GM19324 (cell line): ENCODE results near the gene AHRR.
"Not testable (repeated sequence)": the region's sequence is repeated elsewhere in the genome, so short reads cannot be mapped to it uniquely, and the experiment has no call there.

Source experiments
- ATAC-seq: cut with Tn5 transposase; IDR thresholded peaks from one replicate; pipeline ENCODE4 v1.9.1; 2021; ENCODE audit warnings: mild to moderate bottlenecking, moderate library complexity; ENCODE audit not compliant: unreplicated experiment, low FRiP score

The AHRR gene

GRCh38 chr5:305050-305449 lies 16.5 kb upstream of the AHRR start:
- ATAC-seq = no peak

DNA sequence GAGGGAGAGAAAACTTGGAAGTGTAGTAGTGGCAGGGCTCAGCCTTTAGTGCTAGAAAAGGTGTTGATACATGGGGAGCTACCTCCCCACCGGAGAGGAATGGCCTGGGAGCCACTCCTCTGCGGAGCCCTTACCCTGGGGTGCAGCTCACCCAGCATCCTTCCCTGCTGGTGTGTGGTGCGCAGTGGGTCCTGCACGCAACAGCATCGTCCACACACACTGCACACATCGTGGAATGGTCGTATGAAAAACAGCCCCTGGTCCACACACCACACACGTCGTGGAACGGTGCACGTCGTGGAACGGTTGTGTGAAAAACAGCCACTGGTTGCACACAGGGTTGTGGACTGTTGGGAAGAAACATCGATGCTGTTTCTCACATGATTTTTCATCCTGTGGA lies 16.1 kb upstream of the AHRR start:
- no peak for ATAC-seq

DNA sequence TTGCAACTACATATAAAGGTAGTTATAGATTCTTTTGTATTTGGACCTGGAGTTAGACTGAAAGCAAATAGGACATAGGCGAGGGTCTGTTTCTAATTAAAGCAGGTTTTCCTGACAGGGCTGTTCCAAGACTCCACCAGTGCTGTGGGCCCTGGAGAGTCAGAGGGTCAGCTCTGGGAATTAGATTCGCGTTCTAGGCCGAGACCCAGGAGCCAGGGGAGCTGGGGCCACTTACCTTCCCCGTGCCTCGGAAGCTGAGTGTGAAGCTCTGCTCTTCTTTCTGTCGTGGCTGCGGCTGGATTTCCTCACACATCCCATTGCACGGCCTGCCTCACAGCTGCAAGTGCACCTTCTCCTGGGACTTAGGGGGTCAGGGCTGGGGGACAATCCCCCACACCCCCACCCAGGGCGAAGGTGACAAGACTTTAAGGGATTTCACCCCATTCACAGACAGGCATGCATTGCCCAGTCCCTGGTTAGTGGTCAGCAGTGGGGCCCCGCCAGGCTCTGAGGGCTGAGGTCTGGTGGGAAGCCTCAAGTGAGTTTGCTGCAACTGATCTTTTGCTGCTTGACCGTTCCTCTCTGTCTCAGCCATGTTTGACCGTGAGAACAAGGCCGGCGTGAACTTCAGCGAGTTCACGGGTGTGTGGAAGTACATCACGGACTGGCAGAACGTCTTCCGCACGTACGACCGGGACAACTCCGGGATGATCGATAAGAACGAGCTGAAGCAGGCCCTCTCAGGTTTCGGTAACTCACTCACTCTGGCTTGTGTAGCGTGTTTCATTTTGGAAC lies 15.3 kb upstream of the AHRR start:
- no peak for ATAC-seq

DNA sequence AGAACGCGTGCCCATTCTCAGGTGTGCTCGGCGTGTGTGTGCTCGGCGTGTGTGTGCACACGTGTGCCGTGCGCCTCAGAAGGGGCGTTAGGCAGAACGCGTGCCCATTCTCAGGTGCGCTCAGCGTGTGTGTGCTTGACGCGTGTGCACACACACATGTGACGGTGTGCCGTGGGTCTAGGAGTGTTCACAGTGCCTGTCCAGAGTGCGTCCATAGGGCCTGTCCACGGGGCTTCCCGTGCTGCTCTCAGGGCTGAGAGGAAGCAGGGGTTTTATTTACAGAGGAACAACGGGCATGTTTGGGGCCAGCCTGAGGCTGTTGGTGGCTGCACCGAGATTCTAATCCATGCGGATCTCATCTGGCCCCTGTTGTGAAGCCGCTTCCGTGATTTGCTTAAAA lies 14.2 kb upstream of the AHRR start:
- no peak for ATAC-seq

GRCh38 chr5:307794-308579 lies 13.5 kb upstream of the AHRR start:
- no peak for ATAC-seq

GRCh38 chr5:308672-309271 lies 12.7 kb upstream of the AHRR start:
- no peak for ATAC-seq

DNA sequence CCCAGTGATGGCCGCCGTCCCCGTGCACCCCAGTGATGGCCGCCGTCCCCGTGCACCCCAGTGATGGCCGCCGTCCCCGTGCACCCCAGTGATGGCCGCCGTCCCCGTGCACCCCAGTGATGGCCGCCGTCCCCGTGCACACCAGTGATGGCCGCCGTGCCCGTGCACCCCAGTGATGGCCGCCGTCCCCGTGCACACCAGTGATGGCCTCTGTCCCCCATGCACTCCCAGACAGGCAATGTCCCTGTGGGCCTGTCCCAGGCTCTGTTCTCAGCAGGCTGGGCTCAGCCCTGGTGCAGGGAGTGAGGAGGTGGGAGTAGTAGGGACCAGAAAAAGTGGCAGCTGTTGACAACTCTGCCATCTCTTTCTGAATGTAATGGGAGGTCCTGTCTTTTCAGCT lies 11.7 kb upstream of the AHRR start:
- ATAC-seq = not testable (repeated sequence)

DNA sequence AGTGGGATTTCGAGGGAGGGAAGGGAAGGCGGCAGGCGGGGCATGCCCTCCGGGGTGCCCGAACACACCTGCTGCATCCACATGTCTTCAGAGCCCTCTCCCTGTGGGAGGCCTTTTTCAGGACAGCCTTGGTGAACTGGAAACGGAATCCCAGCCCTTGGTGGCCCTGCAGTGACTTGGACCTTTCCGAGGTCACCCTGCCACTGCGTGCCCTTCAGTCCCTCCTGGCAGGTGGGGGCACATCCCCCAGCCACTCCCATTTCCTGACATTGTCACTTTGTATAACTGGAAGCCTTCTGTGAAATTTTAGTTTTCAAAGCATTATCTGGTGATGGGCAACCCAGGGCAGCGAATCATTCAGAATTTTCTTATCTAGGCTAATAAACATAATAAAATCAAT lies 11.0 kb upstream of the AHRR start:
- no peak for ATAC-seq

DNA sequence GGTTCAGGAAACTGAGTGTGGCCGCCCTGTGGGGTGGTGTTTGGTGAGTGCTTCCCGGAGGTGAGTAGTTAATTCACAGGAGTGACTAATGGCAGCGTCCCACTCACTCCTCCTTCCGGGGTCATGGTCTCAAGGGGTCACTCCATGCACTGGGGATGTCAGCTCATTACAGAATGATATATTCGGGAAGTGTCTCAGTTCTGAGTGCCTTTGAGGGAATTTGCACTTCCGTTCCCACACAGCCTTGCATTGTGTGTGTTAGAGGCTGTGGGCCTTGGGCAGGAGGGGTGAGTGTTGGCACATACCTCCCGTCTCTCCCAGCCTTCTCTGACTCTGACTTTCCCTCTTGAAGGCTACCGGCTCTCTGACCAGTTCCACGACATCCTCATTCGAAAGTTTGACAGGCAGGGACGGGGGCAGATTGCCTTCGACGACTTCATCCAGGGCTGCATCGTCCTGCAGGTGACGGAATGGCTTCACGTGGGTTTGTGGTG lies 10.5 kb upstream of the AHRR start:
- no peak for ATAC-seq

- ATAC-seq = no peak
Observed at GRCh38 chr5:311963-312362, 9.6 kb upstream of the AHRR start.

DNA sequence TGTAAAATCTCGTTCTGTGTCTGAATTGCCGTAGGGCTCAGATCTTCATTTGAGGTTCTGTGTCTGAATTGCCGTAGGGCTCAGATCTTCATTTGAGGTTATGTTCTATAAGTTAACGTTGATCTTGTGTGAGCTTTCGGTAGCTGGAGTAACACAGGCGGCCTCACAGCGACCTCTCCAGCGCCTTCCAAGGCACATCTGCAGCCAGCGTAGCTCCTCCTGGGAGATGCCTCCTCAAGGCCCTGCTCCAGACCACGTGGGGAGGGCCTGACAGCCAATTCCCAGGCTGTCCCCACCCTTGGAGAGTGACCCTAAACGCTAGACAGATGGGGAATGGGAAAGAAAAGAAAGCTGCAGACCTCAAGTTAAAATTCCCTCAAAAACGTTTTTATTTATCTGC lies 8.7 kb upstream of the AHRR start:
- ATAC-seq = no peak

GRCh38 chr5:313265-313664 lies 8.2 kb upstream of the AHRR start:
- no peak for ATAC-seq

DNA sequence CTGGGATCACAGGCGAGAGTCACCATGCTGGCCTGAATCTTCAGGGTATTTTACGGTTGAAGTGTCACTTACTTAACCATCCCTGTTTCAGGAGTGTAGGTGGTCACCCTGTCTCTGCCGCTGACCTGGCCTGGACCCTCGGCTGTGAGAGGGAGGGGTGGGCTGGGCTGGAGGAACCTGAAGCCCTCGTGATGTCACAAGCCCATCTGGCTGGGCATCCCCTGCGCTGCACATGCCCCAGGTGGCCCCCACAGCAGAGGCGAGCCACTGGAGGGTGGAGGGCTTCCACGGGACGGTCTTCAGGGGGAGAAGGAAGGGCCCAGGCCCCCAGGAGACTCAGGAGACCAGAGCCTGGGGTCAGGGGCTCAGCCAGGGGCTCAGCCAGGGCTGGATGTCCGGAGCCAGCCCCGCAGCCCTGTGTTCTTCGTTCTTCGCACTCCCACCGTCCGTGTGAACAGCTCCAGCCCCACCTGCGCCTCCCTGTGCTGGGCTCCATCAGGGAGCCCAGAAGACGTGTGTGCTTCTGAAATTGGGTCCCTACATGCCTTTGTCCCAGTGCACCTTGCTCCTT lies 7.6 kb upstream of the AHRR start:
- ATAC-seq = no peak

GRCh38 chr5:314676-315487 lies 6.6 kb upstream of the AHRR start:
- no peak for ATAC-seq

GRCh38 chr5:315488-316209 lies 5.9 kb upstream of the AHRR start:
- ATAC-seq = no peak

DNA sequence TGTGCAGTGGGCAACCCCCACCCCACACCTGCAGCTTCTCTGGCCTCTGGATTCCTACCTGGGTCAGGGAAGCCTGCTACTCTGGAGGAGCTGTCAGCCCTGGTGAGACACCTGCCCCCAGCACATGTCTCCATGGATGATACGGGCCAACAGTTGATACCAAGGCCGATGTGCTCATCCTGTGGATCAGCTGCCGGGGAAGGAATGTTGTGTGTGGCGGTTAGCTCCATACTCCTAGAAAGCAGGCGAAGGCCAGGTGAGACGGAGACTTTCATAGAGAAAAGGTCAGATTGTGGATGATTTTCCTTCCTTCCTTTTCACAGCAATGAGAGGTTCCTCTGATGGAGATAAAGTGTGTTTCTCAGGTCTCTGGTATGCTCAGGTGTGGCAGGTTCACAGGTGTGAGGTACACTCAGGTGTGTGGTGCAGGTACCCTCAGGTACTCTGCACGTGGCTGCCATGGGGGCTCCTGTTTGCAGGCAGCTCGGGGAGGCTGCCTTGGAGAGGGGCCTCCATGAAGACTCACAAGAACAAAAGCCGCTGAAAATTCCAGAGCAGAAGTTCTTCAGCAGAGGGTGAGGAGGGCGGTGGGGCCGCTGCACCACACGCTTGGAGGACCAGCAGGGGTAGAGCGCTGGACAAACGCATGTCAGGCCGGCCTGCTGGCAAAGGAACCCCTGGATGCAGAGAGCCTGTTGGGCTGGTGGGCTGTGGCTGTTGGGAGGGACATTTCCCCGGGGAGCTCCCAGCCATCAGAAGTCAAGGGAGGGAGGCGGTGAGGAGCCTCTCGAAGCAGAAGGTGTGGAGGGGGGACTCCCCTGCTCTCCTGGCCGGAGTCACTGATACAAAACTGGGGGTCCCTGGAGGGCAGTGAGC lies 5.1 kb upstream of the AHRR start:
- no peak for ATAC-seq

DNA sequence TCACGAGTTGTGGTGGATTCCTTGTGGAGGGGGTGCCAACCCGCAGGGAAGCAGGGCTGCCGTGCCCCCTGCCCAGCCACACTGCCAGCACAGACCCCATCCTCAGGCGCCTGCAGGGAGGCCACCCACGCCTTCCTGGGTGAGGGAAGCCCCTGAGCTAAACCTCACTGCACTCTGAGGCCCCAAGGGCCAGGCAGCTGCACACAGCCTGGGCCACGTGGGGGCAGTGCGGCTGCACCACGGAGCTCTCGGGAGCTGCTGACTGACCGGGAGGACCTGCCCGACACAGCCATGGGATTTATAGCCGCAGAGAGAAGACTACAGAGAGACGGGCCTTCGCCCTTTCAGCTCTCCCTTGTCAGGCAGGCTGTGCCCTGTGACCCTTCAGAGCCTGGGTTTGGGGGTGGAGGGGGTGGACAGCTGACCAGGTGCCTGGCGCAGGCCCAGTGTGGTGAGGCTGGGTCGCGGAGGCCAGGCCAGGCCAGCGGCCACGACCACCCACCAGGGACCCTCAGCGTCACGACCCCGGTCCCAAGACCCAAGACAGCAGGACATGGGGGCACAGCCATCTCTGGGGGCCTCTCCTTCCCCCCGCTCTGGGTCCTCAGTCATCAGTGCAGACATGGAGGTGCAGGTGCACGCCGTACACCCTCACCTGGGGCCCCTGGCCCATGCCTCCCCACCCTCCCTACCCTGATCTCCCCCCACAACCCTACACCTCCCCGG lies 4.3 kb upstream of the AHRR start:
- no peak for ATAC-seq

- no peak for ATAC-seq
Observed at GRCh38 chr5:318341-318897, 3.1 kb upstream of the AHRR start.
